SKM-1 (cell line): ENCODE data around the gene PLEKHM1.

Experiments used
- DNase-seq: peaks from one replicate; lab custom pipeline; 2025; ENCODE audit not compliant: unreplicated experiment; lab: John Stamatoyannopoulos, UW

Gene PLEKHM1

DNA sequence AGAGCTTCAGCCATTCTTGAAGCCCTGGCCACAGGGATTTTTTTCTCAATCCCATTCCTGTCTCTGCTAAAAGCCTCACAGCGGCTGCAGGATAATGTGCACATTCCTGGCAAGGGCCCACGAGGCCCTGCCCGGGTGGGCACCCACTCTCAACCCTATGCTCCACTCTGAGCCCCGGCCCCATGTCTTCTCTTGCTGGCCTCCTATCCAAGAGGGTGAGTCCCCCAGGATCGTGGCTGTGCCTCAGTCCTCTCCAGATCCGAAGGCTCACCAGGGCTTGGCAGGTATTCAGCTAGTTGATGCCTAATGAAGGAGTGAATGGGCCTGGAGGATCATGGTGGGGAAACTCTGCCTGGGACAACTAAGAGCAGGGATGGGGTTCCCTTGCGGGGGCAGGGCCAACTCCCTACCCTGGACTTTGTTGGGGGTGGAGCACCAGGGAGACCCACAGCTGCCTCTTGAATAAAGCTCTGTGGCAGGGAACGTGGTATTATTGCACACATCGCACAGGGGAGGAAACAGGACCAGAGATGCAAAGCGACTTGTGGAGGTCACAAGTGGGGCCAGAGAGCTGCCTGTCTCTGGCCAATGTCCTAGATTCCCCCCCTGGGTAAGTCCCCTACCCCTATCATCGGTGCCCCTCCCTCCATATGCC lies 63.2 kb downstream of the PLEKHM1 start:
- no peak for DNase-seq

DNA sequence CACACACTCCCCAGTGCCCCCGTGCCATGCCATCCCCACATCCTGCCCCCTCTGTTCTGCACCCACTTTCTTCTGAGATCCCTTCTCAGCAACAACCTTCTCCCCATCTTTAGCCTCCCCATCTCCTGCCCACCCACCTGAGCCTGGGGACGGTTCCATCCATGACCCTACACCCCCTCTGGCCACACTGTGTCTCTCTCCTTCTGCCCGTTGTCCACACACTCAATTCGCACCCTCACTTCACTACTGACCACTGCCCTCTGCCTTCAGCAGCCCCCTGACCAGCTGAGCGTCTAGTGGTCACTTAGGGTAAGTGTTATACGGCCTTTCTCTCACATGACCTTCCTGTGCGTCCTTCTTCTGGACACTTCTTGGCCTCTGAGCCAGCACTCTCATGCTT lies 64.0 kb downstream of the PLEKHM1 start:
- no peak for DNase-seq

DNA sequence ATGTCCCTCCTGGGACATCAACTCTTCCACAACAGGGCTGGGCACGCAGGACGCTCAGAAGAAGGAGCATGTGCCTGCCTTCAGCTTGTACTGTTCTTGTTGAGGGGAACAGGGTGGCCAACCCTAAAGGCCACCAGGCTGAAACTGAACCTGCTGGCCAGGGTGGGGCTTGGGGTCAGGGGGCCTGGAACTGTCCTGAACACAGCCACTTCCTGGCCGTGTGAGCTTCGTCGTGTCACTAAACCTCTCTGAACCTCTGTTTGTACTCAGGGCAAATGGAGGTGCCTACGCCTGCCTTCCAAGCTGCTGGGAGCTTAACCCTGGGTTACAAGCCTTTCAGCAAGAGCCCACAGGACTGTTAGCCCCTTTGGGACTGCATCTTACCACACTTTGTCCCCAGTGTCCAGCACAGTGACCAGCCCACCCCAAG lies 64.5 kb downstream of the PLEKHM1 start:
- no peak for DNase-seq

DNA sequence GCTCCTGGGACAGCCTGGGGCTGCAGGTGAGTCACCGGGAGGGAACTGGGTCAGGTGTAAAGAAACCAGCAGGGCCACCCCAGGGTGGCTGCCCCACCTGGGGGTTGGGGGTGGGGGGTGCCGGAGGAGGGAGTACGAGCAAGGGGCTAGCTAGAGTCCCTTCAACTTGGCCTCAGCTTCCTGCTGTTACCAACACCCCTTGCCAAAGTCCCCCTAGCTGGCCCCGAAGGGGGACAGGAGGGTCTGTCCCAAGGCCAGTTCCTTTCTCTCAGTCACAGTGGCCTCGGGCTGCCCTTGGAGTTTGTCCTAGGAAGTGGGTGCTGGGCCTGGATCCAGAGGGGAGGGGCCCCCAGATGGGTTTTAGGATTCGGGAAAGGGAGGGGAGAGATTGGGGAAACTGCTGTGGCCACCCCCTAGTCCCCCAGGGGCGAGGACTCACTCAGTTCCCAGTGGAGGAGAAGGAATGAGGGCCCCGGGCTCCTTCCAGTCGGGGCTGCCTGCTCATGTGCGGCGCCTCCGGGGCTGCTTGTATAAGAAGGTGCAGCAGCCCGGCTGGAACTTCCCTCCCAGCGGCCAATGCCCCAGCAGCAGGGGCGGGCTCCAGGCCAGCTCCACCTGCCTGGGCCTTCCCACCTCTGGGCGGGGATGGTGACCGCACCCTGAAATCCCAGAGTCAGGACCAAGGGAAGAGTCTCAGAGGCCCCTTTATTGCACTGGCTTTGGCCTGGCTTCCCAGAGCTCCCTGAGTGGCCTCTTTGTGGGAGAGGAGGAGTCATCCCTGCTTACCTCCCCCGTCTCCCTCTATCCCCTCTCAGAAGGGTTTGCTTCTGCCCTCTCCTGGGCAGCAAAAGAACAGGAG lies 65.2 kb downstream of the PLEKHM1 start:
- DNase-seq, result no peak

- no peak for DNase-seq
These were observed 65.8 kb downstream of the PLEKHM1 start for GRCh38 chr17:45424769-45425124.

- no peak for DNase-seq
These were observed 66.6 kb downstream of the PLEKHM1 start for GRCh38 chr17:45423975-45424335.

GRCh38 chr17:45423304-45423974 lies 67.1 kb downstream of the PLEKHM1 start:
- no peak for DNase-seq

- peak; percentile 76 for DNase-seq
These were observed 75.3 kb downstream of the PLEKHM1 start for GRCh38 chr17:45414990-45415881.

- DNase-seq, result peak; percentile 59
These were observed 77.0 kb downstream of the PLEKHM1 start for GRCh38 chr17:45413498-45413923.

GRCh38 chr17:45411348-45412105 lies 79.0 kb downstream of the PLEKHM1 start:
- no peak for DNase-seq

GRCh38 chr17:45410144-45411091 lies 80.1 kb downstream of the PLEKHM1 start:
- peak; percentile 42 for DNase-seq

GRCh38 chr17:45409659-45410076 lies 80.9 kb downstream of the PLEKHM1 start:
- no peak for DNase-seq

- no peak for DNase-seq
These were observed 81.7 kb downstream of the PLEKHM1 start for GRCh38 chr17:45408611-45409421.

- peak; percentile 66 for DNase-seq
These were observed 84.4 kb downstream of the PLEKHM1 start for GRCh38 chr17:45406107-45406506.

GRCh38 chr17:45405250-45406086 lies 85.1 kb downstream of the PLEKHM1 start:
- DNase-seq, result no peak

DNA sequence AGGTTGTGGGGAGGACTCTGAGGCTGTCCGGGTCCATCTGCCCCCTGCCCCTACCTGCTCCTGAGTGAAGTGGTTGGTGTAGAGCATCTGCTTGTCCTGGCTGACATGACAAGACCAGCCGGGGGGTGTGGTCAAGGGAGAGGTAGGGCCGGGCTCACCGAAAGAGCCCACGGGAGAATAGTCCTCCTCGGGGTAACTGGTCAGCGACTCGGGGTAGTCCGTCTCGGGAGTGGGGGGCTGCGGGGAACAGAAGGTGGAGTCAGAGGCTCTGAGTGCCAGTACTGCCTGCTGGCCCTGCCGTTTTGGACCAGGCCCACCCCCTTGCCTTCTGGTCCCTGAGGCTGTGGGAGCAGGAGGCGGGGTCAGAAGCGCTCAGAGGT lies 85.7 kb downstream of the PLEKHM1 start:
- DNase-seq, result no peak

DNA sequence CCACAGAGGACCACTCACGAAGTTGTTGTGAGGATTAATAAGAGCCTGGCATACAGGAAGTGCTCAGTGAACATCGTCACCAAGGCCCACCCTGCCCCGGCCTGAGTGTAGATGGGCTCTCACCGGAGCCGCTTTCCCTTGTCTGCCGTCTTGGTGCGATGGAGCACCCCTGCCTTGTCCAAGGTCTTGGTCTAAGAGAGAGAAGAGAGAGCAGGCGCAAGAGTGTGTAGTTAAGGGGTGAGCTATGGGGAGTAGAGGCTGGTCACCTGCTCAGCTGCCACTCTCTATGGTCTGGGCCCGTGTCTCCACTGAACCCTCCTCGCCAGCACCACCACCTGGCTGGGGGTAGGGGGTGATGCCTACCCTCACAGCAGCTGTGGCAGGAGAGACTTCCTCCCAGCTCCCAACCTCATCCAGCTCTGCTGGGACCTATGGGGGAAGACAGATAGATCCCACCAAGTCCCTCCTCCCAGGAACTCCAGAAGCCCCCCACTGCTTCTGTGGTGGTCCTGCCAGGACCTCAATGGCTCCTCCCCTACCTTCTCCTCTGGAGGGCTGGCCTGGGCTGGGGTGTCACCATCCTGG lies 86.5 kb downstream of the PLEKHM1 start:
- no peak for DNase-seq
